Stimulated activated CD8-positive, alpha-beta memory T cell treated with anti-CD3 and anti-CD28 coated beads, Interleukin-15, amount 100 ng/mL, for 48 hours (primary cell): ENCODE results near the gene LSAMP.

ENCODE experiments used
- DNase-seq, 2 donors: peaks; one replicate each; pipeline ENCODE4 v3.0.0-alpha.2; 2020; ENCODE audit warnings: low read depth in 2 of 2

The LSAMP gene

DNA sequence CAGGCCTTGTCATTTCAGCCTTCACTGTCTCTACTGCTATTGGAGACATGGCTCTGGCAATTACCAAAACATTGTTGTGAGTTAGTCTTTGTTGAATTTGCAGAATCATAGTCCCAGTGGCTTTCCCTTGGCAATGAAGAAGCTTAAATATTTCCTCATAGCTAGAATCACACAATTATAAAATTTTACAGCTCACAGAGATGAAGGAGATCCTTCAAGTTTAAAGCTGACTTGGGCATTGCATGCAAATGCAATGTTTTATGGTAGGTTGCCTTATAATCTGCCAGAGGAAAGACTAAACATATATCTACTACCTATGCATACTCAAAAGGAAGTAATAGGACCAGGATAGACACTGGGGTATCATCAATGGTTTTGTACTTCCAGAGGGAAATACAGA is 90.9 kb downstream of the LSAMP start:
- DNase-seq: no peak

DNA sequence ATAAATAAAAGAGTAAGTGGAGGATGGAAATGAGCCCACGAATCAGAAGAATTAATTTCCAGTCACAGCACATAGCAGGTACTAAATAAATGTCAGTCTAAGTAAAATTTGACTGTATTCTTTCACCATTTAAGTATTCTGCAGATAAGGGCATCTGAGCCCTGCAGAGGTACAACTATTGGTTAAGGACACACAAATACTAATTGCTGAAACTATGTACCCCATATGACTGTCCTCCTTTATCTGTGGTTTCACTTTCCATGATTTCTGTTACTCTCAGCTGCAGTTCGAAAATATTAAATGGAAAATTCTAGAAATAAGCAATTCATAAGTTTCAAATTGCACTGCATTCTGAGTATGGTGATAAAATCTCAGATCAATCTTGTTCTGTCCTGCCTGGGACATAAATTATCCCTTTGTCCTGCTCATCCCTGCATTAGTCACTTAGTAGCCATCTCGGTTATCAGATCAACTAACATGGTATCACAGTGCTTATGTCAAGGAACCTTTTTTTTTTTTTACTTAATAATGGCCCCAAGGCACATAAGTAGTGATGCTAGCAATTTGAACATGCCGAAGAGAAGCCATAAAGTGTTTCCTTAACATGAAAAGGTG is 95.1 kb downstream of the LSAMP start:
- no peak for DNase-seq

DNA sequence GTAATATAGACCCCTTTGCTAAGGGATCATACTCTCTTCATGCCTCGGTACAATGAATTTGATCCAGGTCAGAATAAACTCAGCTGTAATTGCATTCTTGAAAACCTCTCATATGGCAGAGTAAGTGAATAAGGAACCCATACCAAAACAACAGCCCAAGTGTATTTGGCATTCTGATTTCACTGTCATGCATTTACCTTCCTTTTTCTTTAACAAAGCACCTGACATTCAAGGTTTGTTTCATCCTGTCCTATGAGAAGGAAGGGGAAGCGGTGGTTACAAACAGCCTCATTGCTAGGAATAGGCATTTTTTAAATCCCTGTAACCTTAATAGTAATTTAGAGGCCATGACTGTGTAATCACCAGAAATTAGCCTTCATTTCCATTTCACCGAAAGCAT is 97.1 kb downstream of the LSAMP start:
- no peak for DNase-seq

DNA sequence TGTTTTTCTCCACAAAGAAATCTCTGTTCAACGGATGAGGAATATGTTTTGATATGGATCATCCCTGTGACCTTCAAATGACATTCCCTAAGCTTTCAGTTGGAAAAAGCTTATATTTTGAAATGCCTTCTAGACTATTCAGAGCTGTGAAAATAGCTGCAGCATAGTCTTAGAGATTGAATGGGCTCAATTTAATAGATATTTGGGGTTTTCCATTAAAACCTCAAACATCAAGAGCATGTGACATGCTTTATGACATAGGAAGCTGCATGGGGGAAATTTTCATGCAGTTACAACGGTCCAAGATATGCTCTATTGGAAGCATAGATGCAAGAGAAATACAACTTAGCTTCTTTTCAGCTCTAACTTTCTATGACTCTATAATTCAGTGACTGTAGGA is 102.8 kb downstream of the LSAMP start:
- DNase-seq: no peak

DNA sequence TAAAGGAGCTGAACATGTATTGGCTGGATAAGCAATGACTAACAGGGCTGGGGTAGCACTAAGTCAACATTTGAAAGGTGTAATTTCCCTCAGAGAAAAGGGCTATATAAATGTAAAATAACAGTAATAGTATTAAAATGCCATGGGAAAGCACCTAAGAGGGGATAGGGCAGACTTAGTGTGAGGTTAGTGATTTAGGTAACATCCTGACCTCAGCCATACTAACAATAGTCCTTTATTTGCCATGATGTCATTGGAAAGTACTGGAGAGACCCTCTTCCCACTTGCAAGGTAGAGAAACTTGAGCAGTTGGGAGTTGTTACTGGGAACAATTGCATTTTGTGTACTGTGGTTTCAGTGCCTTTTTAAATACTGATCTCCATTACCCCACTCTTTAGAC is 103.4 kb downstream of the LSAMP start:
- no peak for DNase-seq

DNA sequence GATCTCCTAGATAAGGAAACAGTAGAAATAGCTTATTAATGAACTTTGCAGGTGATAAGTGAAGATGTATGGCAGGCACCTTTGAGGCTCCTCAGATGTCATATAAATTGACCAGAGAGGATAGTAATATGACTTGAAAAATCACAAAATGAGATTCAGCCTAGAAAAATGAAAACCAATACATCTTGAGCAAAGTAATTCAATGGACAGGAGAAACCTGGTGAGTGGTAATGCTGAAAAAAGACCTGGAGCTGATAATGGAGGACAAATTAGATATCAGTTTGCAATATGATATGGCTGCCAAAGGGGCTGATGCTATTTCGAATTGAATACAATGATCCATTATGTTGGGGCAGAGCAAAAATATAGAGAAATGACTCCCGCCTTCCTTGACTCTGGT is 103.9 kb downstream of the LSAMP start:
- no peak for DNase-seq

DNA sequence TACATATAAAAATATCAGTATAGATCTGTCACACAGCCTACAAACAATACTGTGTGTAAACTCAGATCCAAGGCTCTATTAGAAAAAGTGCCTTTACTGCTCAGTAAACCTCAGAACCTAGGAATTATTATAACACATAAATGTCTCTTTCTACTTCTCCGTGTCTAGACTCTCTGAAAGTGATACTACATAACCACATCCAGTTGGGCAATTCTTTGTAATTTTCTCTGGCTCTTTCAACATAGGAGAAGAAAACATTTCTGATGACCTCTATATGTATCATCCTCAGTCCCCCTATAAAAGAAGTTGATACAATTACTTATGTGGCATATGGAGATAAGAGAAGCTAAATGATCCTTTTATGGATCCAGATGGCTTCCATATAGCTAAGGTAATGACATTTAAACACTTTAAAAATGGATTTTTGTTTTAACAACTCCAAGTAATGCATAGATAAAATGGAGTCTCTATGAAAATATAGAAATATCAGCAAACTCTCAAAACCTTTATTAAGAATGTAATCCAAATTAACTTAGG is 104.5 kb downstream of the LSAMP start:
- no peak for DNase-seq

DNA sequence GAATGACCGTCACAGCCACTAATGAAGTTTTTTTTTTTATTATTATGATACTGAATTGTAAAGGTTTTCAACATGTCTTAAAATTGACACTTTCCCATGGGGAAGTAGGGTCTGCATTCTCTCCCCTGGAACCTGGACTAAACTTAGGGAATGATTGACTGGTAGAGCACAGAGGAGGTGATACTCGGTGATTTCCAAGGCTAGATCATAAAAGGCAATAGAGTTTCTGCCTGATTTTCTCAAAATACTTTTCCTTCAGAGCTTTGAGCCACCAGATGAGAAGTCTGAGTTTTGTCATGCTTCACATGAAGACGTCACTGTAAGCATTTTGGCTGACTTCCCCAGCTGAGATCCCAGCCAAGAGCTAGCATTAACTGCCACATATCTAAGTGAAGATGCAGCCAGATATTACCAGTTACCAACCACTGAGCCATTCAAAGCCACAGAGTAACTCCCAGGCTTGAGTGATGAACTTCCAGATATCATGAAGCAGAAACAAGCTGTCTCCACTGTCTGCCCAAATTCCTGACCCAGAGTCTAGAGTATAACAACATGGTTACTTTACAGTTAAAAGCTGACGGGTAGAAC is 105.8 kb downstream of the LSAMP start:
- DNase-seq: no peak

DNA sequence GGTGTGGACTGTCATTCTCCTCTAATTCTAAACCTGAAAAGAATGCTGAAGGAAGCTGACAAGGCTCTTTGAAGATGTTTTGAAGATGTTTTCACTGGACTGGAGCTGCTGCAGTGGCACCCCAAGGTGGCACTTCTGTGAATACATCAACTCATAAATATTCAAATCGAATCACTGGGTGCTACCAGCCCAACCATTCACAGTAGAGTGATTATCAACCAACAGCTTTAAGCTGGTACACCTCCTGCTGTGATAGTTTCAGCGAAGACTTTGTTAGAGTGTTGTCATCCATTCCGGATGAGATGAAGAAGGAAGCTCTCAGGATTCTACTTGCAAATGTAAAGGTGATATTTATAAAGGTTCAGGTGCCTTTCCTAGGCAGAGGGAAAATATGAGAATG is 106.6 kb downstream of the LSAMP start:
- no peak for DNase-seq

DNA sequence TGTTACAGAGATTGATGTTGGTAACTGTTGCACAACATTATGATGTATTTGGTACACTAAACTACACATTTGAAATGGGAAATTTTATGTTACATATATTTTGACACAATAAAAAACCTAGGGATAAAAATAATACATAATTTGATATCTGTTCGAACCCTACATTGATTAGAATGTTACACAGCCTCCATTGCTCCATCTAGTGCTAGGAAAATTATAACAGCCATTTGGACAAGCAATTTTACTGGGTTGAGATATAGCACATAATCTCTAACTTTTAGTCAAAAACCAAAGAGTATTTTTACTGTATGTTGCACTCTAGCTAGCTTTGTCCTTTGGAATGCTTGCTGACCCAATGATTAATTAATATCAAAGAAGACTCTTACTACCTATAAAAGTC is 108.1 kb downstream of the LSAMP start:
- no peak for DNase-seq

DNA sequence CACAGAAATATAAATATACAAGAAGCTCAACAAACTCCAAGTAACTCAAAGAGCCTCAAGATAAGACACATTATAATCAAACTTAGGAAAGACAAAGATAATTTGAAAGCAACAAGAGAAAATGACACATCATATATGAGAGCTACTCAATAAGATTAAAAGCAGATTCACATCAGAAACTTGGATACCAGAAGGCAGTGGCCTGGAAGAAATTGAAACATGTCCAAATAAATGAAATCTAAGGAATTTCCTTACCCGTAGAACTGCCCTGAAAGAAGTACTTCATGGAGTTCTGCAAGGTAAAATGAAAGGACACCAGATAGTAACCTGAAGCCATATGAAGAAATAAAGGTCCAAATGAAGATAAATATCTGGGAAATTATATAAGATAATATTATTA is 113.9 kb downstream of the LSAMP start:
- no peak for DNase-seq

DNA sequence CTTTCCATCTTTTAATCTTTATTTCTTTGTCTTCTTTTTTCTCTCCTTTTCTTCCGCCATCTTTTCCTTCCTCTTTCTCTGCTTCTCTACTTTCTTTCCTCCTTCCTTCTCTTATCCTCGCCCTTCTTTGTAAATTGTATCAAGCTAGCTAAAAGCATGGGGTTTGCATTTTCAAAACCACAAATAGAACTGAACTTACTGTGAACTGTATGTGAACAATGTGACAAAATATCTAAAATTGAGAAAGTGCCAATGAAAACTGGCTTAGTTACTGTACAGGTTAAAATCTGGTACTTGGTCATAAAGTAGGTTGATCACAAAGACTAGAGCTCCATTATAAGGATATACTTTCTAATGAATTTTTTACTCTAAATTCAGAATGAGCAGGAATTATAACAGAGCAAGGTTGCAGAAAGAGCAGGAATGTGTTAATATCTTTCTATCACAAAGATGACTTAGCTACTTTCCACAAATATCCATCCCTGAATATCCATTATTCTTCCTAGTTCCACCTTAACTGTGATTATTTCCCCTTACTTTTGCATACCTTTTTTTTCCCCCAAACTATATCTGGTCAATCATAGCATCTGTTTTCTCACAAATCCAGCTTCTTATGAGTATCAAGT is 122.4 kb downstream of the LSAMP start:
- no peak for DNase-seq

DNA sequence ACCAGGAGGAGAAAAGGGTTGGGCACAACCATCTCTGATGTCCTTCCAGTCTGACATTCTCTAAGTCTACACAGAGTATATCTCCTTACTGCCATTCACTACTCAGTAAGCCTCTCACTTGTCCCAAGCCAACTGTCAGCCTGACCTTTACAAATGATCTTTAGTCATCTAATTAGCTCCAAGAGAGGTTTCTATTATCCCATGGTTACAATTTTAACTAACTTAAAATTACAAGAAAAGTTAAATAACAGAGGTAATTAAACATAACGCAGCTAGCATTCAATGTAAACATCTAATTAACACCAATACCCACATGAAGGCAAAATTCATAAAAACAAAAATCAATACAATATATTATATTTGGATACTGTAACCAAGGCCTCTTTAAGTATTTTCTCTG is 126.9 kb downstream of the LSAMP start:
- DNase-seq: no peak

DNA sequence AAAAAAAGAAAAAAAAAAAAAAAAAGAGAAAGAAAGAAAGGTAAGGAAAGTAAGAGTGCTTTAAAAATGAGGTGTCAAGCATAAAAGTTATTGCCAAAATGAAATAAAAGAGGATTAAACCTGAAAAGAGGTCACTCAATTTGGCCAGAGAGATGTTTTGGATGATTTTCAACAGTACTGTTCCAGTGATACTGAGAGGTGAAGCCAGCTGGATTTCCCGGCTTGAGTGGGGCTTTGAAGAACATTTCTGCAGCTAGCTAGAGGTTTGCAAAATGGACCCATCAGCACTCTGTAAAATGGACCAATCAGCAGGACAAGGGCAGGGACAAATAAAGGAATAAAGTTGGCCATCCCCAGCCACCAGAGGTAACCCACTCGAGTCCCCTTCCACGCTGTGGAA is 128.5 kb downstream of the LSAMP start:
- DNase-seq: no peak

DNA sequence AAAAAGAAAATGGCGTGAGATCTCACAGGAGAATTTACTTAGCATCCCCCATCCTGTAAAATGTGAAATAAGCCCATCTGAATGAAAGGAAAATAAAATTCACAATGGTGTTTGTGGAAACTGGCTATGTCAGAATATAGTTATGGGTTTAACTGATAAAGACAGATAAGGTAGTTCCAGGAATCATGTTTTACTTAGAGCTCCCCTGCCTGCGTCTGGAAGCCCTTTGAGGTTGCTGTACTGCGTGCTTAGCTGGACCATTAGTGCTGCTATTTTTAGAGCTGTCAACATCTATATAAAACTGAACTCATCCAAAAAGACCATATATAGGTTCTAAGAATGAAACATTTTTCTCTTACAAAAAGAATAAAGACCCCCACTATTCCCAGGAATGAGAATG is 130.8 kb downstream of the LSAMP start:
- DNase-seq: no peak

DNA sequence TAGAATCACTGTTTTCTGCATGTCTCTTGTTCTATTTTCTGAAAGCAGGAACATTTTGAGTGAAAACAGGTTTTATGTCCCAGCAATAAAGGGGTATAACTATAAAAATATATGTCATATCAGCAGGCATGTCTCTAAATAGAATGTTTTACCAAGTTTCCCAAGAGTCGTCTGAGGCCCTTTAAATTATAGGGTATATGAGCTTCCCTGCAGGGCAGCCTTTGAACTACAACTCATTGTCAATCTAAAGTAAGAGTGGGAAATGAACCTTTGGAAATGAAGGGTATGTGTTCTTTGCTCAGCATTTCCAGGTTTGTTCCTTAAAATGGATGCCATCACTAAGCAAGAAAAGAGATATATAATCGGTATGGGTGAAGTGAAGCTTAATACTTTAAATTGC is 138.6 kb downstream of the LSAMP start:
- DNase-seq: no peak

DNA sequence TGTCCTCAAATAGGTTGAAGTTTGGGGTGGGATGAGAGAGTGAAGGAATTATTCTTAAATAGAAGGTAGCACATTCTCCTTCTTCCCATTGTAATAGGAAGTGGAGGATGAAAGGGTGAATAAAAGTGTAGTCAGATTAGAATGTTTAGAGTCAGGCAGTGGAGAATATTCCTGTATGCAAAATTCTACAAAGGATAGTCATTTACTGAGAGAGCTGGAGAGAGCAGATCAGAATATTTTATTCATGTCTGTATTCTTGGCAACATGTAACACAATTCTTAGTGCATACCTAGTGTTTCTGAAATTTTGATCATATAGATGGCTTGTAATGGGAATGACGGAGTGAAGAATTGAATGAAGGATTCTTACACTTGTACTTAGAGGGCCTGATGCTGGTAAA is 139.1 kb downstream of the LSAMP start:
- DNase-seq: no peak

DNA sequence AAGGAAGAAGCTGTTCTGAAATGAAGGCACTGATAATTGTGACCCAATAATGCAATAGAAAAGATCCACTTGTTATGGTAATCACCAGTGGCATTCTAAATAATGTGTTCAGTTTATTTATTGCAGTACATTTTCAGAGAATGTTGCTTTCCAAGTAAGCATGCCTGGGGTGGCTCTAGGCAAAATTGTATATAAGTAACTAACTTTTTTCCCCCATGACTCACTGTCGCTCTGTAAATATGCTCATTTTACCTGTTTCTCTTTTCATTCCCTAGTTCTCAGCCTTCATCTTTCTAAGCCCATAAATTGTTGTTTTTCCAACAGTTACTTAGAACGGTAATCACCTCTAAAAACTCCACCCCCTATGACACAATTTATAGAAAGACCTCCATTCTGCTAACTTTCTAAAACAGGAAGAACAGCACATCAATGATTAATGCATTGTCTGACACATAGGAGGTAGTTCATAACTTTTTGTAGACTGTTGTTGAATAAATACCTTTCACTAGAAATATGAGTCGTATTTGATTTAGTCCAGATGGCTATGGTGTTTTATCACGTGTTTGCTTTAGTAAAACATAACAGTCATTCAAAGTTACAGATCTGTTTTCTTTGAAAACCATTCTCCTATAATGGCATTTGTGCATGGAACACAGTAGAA is 143.1 kb downstream of the LSAMP start:
- no peak for DNase-seq

DNA sequence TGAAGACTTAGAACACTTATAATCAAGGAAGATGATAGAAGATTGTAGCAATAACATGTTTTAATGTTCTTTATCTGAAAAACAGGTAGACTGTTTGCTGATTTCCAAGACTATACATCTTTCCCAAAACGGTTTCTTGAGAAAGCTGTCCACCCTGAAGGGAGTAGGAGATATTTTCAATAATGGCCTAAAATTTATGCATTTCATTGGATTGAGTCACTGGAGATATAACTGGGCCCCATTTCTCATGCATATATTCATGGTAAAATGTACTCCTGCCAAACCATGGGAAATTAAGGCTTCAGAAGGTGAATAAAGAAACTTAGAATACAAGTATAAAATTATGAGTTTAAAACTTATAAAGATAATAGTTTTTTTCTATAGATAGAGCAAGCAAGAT is 143.9 kb downstream of the LSAMP start:
- no peak for DNase-seq

DNA sequence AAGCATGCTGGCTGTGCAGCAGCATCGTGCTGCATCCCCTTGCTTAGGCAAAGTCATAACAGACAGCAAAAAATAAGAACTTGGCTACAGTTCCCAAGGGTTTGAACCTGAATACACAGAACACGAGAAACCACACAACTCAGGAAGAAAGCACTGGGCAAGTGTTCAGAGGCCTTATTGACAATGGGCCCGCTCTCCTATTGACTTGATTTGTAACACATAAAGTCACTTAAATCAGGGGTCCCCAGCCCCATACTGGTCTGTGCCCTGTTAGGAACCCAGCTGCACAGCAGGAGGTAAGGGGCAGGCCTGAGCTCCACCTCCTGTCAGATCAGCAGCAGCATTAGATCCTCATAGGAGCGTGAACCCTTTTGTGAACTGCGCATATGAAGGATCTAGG is 145.1 kb downstream of the LSAMP start:
- DNase-seq: no peak

DNA sequence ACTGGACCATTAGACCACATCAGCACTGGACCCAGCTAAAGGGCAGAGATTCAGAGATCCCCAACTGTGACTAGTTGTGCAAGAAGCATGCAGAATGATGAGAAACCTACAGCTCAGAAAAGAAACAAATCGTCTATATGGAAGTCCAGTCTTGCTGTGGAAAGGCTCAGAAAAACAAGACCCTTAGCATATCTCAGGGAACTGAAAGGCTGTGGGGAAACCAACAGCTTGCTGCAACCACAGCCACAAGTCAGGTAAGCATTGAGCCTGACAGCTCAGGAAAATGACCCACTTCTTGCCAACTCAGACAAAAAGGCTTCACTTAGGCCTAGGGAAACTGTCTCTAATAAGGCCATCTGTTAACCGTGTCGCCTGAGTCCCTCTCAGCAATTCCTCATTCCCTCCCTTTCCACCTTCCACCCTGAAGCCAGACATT is 145.6 kb downstream of the LSAMP start:
- DNase-seq: no peak

DNA sequence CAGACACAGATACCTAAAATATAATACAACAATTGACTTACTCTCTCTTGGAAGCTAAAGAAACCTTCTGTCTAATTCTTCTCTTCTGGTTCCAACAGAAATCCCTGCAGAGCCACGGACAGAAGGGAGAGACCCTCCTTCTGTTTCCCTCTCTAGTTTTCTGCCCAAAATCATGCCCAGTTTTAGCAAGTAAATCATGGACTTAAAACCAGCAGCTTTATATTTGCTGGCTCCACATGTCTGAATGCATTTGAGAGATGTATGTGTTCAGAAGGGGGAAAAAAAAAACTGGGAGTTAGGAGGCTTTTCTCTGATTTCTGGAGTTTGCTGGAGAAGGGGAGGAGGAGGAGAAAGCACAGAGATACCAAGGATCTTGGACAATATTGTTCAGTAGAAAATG is 147.1 kb downstream of the LSAMP start:
- DNase-seq: no peak

DNA sequence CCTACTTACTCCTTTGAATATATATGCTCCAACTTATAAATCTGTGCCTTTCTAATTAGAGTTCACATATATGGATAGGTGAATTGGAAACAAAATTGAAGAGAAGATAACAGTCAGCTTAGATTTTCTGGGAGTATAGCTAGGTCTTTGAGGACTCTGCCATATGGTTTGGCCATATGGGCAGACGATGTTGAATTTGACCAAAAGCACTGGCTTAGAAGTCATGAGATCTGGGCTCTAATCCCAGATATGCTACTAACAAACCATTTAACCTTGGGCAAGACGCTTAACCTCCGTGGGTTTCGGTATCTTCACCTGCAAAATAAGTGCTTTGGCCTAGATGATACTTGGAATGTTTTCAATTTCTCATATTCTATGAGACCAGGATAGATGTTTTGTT is 154.1 kb downstream of the LSAMP start:
- no peak for DNase-seq
